Activated naive CD8-positive, alpha-beta T cell treated with anti-CD3 and anti-CD28 coated beads, Interleukin-2, amount 10 ng/mL, durations not matched to agents 7 days and 5 days (primary cell): ENCODE measurements around the gene OR10G7. TPM values are rescaled to one million over a fixed set of nuclear protein-coding genes. Genes with fewer than 3 reads are reported as not detected.
A peak's percentile ranks its signal among the peaks of the same experiment; 100 is the strongest.

Experiments
- ATAC-seq: fragments of 150-1000 bp; cut with Tn5 transposase; one replicate; pipeline ENCODE4 v1.10.0; 2021; ENCODE audit warnings: low read depth, moderate library complexity
- POLR2A ChIA-PET: fragments of 350-600 bp; sonication (Branson Sonifier 250); formaldehyde crosslinking; loops from one replicate; lab custom pipeline; 2021; ENCODE audit warnings: antibody characterized with exemption; lab: Charles Lee
- DNase-seq: peaks from one replicate; pipeline ENCODE4 v3.0.0; 2021
- H3K27ac Mint-ChIP-seq: one replicate; pipeline ENCODE4 v1.8.0; 2022; ENCODE audit warnings: mild to moderate bottlenecking, mixed read lengths
- H3K27me3 Mint-ChIP-seq: one replicate; pipeline ENCODE4 v1.8.0; 2022; ENCODE audit warnings: mild to moderate bottlenecking, moderate library complexity, mixed read lengths
- H3K36me3 Mint-ChIP-seq: one replicate; pipeline ENCODE4 v1.8.0; 2021; ENCODE audit warnings: mild to moderate bottlenecking, mixed read lengths
- H3K4me1 Mint-ChIP-seq: one replicate; pipeline ENCODE4 v1.8.0; 2021; ENCODE audit warnings: mixed read lengths
- H3K4me3 Mint-ChIP-seq: one replicate; pipeline ENCODE4 v1.8.0; 2022; ENCODE audit warnings: mild to moderate bottlenecking, moderate library complexity, mixed read lengths
- H3K9me3 Mint-ChIP-seq: one replicate; pipeline ENCODE4 v1.8.0; 2021; ENCODE audit warnings: mixed read lengths
- total RNA-seq, 2 experiments: library from RNA; stranded (reverse); gene quantifications; one replicate each; pipeline ENCODE4 v1.2.3, GENCODE V29; 2021

Gene OR10G7, protein sequence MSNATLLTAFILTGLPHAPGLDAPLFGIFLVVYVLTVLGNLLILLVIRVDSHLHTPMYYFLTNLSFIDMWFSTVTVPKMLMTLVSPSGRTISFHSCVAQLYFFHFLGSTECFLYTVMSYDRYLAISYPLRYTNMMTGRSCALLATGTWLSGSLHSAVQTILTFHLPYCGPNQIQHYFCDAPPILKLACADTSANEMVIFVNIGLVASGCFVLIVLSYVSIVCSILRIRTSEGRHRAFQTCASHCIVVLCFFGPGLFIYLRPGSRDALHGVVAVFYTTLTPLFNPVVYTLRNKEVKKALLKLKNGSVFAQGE
- not detected for total RNA-seq

GRCh38 chr11:124041254-124041653 is at the start of gene OR10G7:
Gene OR10G7 (minus strand): TSS chr11:124041325. CDS start chr11:124039001, 2,324 bp downstream.
- no peak for DNase-seq
- H3K27me3 Mint-ChIP-seq, result no peaks in the 10 kb centered on the region
- POLR2A ChIA-PET, result no interaction called here
- H3K4me1 Mint-ChIP-seq, result no peaks in the 10 kb centered on the region
- H3K36me3 Mint-ChIP-seq, result no peaks in the 10 kb centered on the region
- H3K9me3 Mint-ChIP-seq, result no peaks in the 10 kb centered on the region
- no peak for ATAC-seq
- H3K27ac Mint-ChIP-seq, result no peak within 1 kb of the TSS
- no peak within 1 kb of the TSS for H3K4me3 Mint-ChIP-seq

- H3K4me3 Mint-ChIP-seq, result no peak overlapping the region
- H3K27ac Mint-ChIP-seq, result no peak overlapping the region
- POLR2A ChIA-PET, result no interaction called here
- no peaks in the 10 kb centered on the region for H3K36me3 Mint-ChIP-seq
- DNase-seq, result no peak
- peaks cover 20% of the 10 kb centered on the region for H3K27me3 Mint-ChIP-seq
- no peaks in the 10 kb centered on the region for H3K4me1 Mint-ChIP-seq
- no peak for ATAC-seq
- no peaks in the 10 kb centered on the region for H3K9me3 Mint-ChIP-seq
These were observed 45.1 kb upstream of the OR10G7 start for GRCh38 chr11:124085997-124086846.

DNA sequence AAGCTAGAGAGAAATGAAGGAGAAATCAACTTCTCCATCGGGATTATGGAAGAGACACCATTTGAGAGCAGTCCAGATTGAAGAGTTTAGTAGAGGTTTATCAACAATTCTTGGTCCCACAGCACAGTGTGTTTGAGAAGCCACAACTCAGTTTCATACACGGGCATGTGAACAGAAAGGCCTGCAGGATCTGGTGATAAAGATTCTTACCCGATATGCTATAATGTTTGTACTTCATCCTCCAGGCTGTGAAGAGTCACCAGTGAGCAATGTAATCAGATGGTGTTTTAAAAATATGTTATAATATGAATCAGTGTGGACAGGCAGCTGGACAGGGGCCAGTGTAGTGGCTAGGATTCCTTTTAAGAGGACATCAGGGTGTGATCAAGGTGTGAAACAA is 44.5 kb upstream of the OR10G7 start:
- Mint-ChIP-seq H3K27me3 (peaks cover 22% of the 10 kb centered on the region), H3K27ac (no peak overlapping the region), H3K9me3 (no peaks in the 10 kb centered on the region), H3K36me3 (no peaks in the 10 kb centered on the region), H3K4me3 (no peak overlapping the region), H3K4me1 (no peaks in the 10 kb centered on the region)
- ATAC-seq (no peak), DNase-seq (no peak)
- POLR2A ChIA-PET, result no interaction called here

- no peaks in the 10 kb centered on the region for H3K9me3 Mint-ChIP-seq
- no peak for ATAC-seq
These were observed 41.2 kb upstream of the OR10G7 start for GRCh38 chr11:124082371-124082770.

DNA sequence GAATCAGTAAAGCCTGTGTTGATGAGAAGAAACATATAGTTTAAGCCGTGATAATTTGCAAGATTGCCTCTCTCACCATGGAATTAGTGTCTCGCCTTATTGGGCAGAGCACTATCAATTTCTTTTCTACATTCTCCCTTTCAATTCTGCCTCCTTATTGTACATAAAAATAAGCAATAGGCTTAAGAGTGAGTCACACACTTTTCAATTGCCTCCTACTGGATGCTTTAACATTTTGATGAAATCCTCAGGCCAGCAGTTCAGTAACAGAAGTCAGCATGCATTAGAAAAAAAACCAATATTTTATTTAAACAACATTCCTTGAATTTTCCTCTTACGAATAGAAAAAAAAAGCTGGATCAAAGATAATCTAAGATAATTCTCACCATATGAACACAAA is 40.4 kb upstream of the OR10G7 start:
- POLR2A ChIA-PET, result no interaction called here
- Mint-ChIP-seq H3K27ac (no peak overlapping the region), H3K27me3 (peaks cover 29% of the 10 kb centered on the region), H3K36me3 (no peaks in the 10 kb centered on the region), H3K4me3 (no peak overlapping the region), H3K4me1 (no peaks in the 10 kb centered on the region), H3K9me3 (no peaks in the 10 kb centered on the region)
- DNase-seq (no peak), ATAC-seq (no peak)

More at GRCh38 chr11:124082371-124082770, 41.2 kb upstream of the OR10G7 start:
- no peaks in the 10 kb centered on the region for H3K4me1 Mint-ChIP-seq
- H3K36me3 Mint-ChIP-seq, result no peaks in the 10 kb centered on the region
- DNase-seq, result no peak
- no peak overlapping the region for H3K27ac Mint-ChIP-seq
- POLR2A ChIA-PET, result no interaction called here
- peaks cover 26% of the 10 kb centered on the region for H3K27me3 Mint-ChIP-seq
- H3K4me3 Mint-ChIP-seq, result no peak overlapping the region

- no peaks in the 10 kb centered on the region for H3K4me1 Mint-ChIP-seq
- H3K4me3 Mint-ChIP-seq, result no peak overlapping the region
- H3K36me3 Mint-ChIP-seq, result no peaks in the 10 kb centered on the region
- no peak for ATAC-seq
- no peak for DNase-seq
- no peak overlapping the region for H3K27ac Mint-ChIP-seq
- peaks cover 33% of the 10 kb centered on the region for H3K27me3 Mint-ChIP-seq
- no peaks in the 10 kb centered on the region for H3K9me3 Mint-ChIP-seq
- POLR2A ChIA-PET, result interaction anchor here (0.6 kb wide), 1 partner anchor 133 kb away, joined by 3 read pairs; no protein-coding TSS in a partner anchor
These were observed 39.3 kb upstream of the OR10G7 start for GRCh38 chr11:124080327-124081001.

- POLR2A ChIA-PET, result interaction anchor here (0.6 kb wide), 1 partner anchor 134 kb away, joined by 3 read pairs; no protein-coding TSS in a partner anchor
- no peak for ATAC-seq
- H3K27ac Mint-ChIP-seq, result no peak overlapping the region
- H3K9me3 Mint-ChIP-seq, result no peaks in the 10 kb centered on the region
- H3K4me1 Mint-ChIP-seq, result no peaks in the 10 kb centered on the region
- peaks cover 30% of the 10 kb centered on the region for H3K27me3 Mint-ChIP-seq
- no peak for DNase-seq
- no peak overlapping the region for H3K4me3 Mint-ChIP-seq
- no peaks in the 10 kb centered on the region for H3K36me3 Mint-ChIP-seq
These were observed 38.7 kb upstream of the OR10G7 start for GRCh38 chr11:124079631-124080326.

DNA sequence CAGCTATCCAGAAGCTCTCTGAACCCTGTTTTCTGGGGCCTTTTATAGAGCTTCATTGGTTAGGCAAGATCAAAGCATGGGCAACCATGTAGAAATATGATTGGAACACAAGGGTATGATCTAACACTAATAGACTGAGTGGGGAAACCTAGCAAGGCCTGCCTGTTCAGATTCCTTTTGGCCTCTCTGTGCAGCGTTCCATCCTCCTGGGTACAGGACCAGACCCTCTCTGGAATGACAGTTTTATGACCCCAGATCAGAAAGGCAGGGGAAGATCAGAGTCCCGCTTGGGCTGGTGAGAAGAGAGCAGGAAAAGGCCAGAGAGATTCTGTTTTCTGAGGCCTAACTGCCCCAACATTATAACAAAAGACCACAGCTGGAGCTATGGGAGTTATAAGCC is 37.5 kb upstream of the OR10G7 start:
- ATAC-seq, result no peak
- H3K4me1 Mint-ChIP-seq, result no peaks in the 10 kb centered on the region
- POLR2A ChIA-PET, result no interaction called here

DNA sequence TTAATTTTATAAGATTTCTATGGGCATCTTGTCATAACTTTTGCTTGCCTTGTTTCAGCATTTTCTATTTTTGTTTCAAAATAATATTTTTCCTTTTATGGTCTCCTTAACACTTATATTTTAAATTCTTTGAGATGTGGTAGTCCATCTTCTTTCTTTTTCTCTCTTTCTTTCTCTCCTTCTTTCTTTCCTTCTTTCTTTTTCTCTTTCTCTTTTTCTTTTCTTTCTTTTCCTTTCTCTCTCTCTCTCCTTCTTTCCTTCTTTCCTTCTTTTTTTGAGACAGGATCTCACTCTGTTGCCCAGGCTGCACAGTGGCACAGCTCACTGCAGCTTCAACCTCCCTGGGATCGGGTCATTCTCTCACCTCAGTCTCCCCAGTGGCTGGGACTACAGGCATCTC is 36.1 kb upstream of the OR10G7 start:
- H3K27me3 Mint-ChIP-seq, result peaks cover 31% of the 10 kb centered on the region
- H3K36me3 Mint-ChIP-seq, result no peaks in the 10 kb centered on the region
- H3K4me1 Mint-ChIP-seq, result no peaks in the 10 kb centered on the region
- ATAC-seq (no peak), DNase-seq (no peak)
- POLR2A ChIA-PET, result no interaction called here
- no peak overlapping the region for H3K4me3 Mint-ChIP-seq
- no peak overlapping the region for H3K27ac Mint-ChIP-seq
- H3K9me3 Mint-ChIP-seq, result no peaks in the 10 kb centered on the region

More for the DNA sequence above, 37.5 kb upstream of the OR10G7 start:
- DNase-seq, result no peak
- H3K4me3 Mint-ChIP-seq, result no peak overlapping the region
- peaks cover 26% of the 10 kb centered on the region for H3K27me3 Mint-ChIP-seq
- no peaks in the 10 kb centered on the region for H3K9me3 Mint-ChIP-seq
- no peak overlapping the region for H3K27ac Mint-ChIP-seq
- no peaks in the 10 kb centered on the region for H3K36me3 Mint-ChIP-seq

- Mint-ChIP-seq H3K27ac (no peak overlapping the region), H3K4me3 (peak overlapping the region; percentile 51), H3K4me1 (peaks cover 3% of the 10 kb centered on the region), H3K36me3 (no peaks in the 10 kb centered on the region), H3K27me3 (peaks cover 31% of the 10 kb centered on the region), H3K9me3 (no peaks in the 10 kb centered on the region)
- DNase-seq (peak; percentile 38), ATAC-seq (peak; percentile 67)
- POLR2A ChIA-PET, result no interaction called here
These were observed 34.9 kb upstream of the OR10G7 start for GRCh38 chr11:124075841-124076651.

- no peaks in the 10 kb centered on the region for H3K9me3 Mint-ChIP-seq
These were observed 34.3 kb upstream of the OR10G7 start for GRCh38 chr11:124075492-124075840.

GRCh38 chr11:124074554-124074953 is 33.4 kb upstream of the OR10G7 start:
- H3K9me3 Mint-ChIP-seq, result no peaks in the 10 kb centered on the region
- no peaks in the 10 kb centered on the region for H3K36me3 Mint-ChIP-seq
- ATAC-seq, result no peak
- no peak overlapping the region for H3K4me3 Mint-ChIP-seq
- H3K4me1 Mint-ChIP-seq, result peaks cover 6% of the 10 kb centered on the region
- no peak for DNase-seq
- POLR2A ChIA-PET, result no interaction called here
- peaks cover 29% of the 10 kb centered on the region for H3K27me3 Mint-ChIP-seq
- no peak overlapping the region for H3K27ac Mint-ChIP-seq

More at GRCh38 chr11:124075492-124075840, 34.3 kb upstream of the OR10G7 start:
- Mint-ChIP-seq H3K4me3 (no peak overlapping the region), H3K4me1 (peaks cover 6% of the 10 kb centered on the region), H3K27ac (no peak overlapping the region), H3K36me3 (no peaks in the 10 kb centered on the region), H3K27me3 (peaks cover 29% of the 10 kb centered on the region)
- POLR2A ChIA-PET, result no interaction called here
- no peak for ATAC-seq
- DNase-seq, result no peak
